Measurements from ENCODE around the gene SNTG2.
"Not testable (repeated sequence)": the region's sequence is repeated elsewhere in the genome, so short reads cannot be mapped to it uniquely, and the experiment has no call there.

Gene SNTG2

GRCh38 chr2:1414121-1414520 is 463.5 kb downstream of the SNTG2 start:
- DNase-seq (ENCODE audit: low read depth): no peak
- TF ChIP-seq, protein P1, sequence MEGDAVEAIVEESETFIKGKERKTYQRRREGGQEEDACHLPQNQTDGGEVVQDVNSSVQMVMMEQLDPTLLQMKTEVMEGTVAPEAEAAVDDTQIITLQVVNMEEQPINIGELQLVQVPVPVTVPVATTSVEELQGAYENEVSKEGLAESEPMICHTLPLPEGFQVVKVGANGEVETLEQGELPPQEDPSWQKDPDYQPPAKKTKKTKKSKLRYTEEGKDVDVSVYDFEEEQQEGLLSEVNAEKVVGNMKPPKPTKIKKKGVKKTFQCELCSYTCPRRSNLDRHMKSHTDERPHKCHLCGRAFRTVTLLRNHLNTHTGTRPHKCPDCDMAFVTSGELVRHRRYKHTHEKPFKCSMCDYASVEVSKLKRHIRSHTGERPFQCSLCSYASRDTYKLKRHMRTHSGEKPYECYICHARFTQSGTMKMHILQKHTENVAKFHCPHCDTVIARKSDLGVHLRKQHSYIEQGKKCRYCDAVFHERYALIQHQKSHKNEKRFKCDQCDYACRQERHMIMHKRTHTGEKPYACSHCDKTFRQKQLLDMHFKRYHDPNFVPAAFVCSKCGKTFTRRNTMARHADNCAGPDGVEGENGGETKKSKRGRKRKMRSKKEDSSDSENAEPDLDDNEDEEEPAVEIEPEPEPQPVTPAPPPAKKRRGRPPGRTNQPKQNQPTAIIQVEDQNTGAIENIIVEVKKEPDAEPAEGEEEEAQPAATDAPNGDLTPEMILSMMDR (IDR thresholded peaks at IDR 0.05; ENCODE audit: control insufficient read depth, extremely low read depth, insufficient read depth): no peak
- H3K4me3 ChIP-seq (ENCODE audit: low read depth, low read length): no peak overlapping the region

DNA sequence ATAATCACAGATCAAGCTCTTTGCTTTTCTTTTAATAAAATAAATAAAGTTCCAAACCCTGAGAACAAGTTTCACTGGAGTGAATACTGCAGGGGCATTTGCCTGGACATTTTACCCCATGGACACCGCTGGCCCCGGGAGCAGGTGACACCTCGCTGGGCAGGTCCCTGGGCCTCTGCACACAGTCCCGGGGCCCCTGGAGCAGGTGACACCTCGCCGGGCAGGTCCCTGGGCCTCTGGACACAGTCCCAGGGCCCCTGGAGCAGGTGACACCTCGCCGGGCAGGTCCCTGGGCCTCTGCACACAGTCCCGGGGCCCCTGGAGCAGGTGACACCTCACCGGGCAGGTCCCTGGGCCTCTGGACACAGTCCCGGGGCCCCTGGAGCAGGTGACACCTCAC is 464.3 kb downstream of the SNTG2 start:
- not testable (repeated sequence) for DNase-seq (ENCODE audit: low read depth); H3K4me3 ChIP-seq (ENCODE audit: low read depth, low read length)

DNA sequence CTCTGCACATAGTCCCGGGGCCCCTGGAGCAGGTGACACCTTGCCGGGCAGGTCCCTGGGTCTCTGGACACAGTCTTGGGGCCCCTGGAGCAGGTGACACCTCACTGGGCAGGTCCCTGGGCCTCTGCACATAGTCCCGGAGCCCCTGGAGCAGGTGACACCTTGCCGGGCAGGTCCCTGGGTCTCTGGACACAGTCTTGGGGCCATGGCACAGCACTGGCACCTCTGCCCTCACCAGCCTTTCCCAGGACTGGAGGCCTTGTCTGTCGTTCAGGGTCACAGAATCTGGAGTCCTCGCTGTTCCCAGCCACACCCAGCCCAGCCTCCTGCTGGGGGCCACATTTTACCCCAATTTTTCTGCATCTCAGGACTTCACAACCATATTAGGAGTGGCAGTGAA is 464.9 kb downstream of the SNTG2 start:
- TF ChIP-seq, protein P1 (IDR thresholded peaks at IDR 0.05; ENCODE audit: control insufficient read depth, extremely low read depth, insufficient read depth): no peak
- no peak overlapping the region for H3K4me3 ChIP-seq (ENCODE audit: low read depth, low read length)
- no peak for DNase-seq (ENCODE audit: low read depth)

Data from LNCaP clone FGC (cell line).